ENCODE data around the gene MED27. TPM values are rescaled to one million over a fixed set of nuclear protein-coding genes. Genes with fewer than 3 reads are reported as not detected.
"Not testable (repeated sequence)": the region's sequence is repeated elsewhere in the genome, so short reads cannot be mapped to it uniquely, and the experiment has no call there.

Gene MED27
- polyA plus RNA-seq, 3 donors = 23.4 to 24.5 (median 23.6) TPM

- no peak for DNase-seq (ENCODE audit: low read depth in 3 of 3, low spot score in 2 of 3)
These were observed 142.2 kb downstream of the MED27 start for GRCh38 chr9:131937451-131937850.

- no peak for DNase-seq (ENCODE audit: low read depth in 3 of 3, low spot score in 2 of 3)
These were observed 142.7 kb downstream of the MED27 start for GRCh38 chr9:131936929-131937328.

GRCh38 chr9:131934673-131935072 lies 145.0 kb downstream of the MED27 start:
- no peak for DNase-seq (ENCODE audit: low read depth in 3 of 3, low spot score in 2 of 3)

GRCh38 chr9:131927091-131927490 lies 152.6 kb downstream of the MED27 start:
- no peak for DNase-seq (ENCODE audit: low read depth in 3 of 3, low spot score in 2 of 3)

GRCh38 chr9:131926360-131926922 lies 153.2 kb downstream of the MED27 start:
- no peak for DNase-seq (ENCODE audit: low read depth in 3 of 3, low spot score in 2 of 3)

- DNase-seq (ENCODE audit: low read depth in 3 of 3, low spot score in 2 of 3) = no peak
These were observed 153.9 kb downstream of the MED27 start for GRCh38 chr9:131925677-131926177.

GRCh38 chr9:131923766-131924165 lies 155.9 kb downstream of the MED27 start:
- DNase-seq (ENCODE audit: low read depth in 3 of 3, low spot score in 2 of 3) = no peak

GRCh38 chr9:131923132-131923671 lies 156.5 kb downstream of the MED27 start:
- DNase-seq (ENCODE audit: low read depth in 3 of 3, low spot score in 2 of 3) = no peak

- not testable (repeated sequence) for DNase-seq (ENCODE audit: low read depth in 3 of 3, low spot score in 2 of 3)
These were observed 158.0 kb downstream of the MED27 start for GRCh38 chr9:131921635-131922034.

- no peak for DNase-seq (ENCODE audit: low read depth in 3 of 3, low spot score in 2 of 3)
These were observed 160.5 kb downstream of the MED27 start for GRCh38 chr9:131919216-131919615.

- DNase-seq (ENCODE audit: low read depth in 3 of 3, low spot score in 2 of 3) = no peak
These were observed 161.2 kb downstream of the MED27 start for GRCh38 chr9:131918481-131918880.

- DNase-seq (ENCODE audit: low read depth in 3 of 3, low spot score in 2 of 3) = no peak
These were observed 162.7 kb downstream of the MED27 start for GRCh38 chr9:131917009-131917408.

- no peak for DNase-seq (ENCODE audit: low read depth in 3 of 3, low spot score in 2 of 3)
These were observed 164.5 kb downstream of the MED27 start for GRCh38 chr9:131915181-131915580.

GRCh38 chr9:131912671-131913070 lies 167.0 kb downstream of the MED27 start:
- DNase-seq (ENCODE audit: low read depth in 3 of 3, low spot score in 2 of 3) = no peak

- no peak for DNase-seq (ENCODE audit: low read depth in 3 of 3, low spot score in 2 of 3)
These were observed 167.6 kb downstream of the MED27 start for GRCh38 chr9:131912069-131912468.

- no peak for DNase-seq (ENCODE audit: low read depth in 3 of 3, low spot score in 2 of 3)
These were observed 169.1 kb downstream of the MED27 start for GRCh38 chr9:131910572-131910971.

- DNase-seq (ENCODE audit: low read depth in 3 of 3, low spot score in 2 of 3) = no peak
These were observed 174.5 kb downstream of the MED27 start for GRCh38 chr9:131905144-131905543.

GRCh38 chr9:131899296-131900228 lies 180.1 kb downstream of the MED27 start:
- DNase-seq (ENCODE audit: low read depth in 3 of 3, low spot score in 2 of 3) = no peak

GRCh38 chr9:131892902-131893500 lies 186.7 kb downstream of the MED27 start:
- no peak for DNase-seq (ENCODE audit: low read depth in 3 of 3, low spot score in 2 of 3)

GRCh38 chr9:131892162-131892707 lies 187.4 kb downstream of the MED27 start:
- DNase-seq (ENCODE audit: low read depth in 3 of 3, low spot score in 2 of 3) = no peak

GRCh38 chr9:131891598-131891997 lies 188.1 kb downstream of the MED27 start:
- no peak for DNase-seq (ENCODE audit: low read depth in 3 of 3, low spot score in 2 of 3)

Measured in right renal cortex interstitium (tissue), 3 donors.